ENCODE measurements around the gene SULT2B1. TPM values are rescaled to one million over a fixed set of nuclear protein-coding genes. Genes with fewer than 3 reads are reported as not detected.

The SULT2B1 gene
- total and polyA plus RNA-seq, 2 of the 4 experiments (the other 2 are of a cell fraction) = 0.09 TPM; not detected in 1

DNA sequence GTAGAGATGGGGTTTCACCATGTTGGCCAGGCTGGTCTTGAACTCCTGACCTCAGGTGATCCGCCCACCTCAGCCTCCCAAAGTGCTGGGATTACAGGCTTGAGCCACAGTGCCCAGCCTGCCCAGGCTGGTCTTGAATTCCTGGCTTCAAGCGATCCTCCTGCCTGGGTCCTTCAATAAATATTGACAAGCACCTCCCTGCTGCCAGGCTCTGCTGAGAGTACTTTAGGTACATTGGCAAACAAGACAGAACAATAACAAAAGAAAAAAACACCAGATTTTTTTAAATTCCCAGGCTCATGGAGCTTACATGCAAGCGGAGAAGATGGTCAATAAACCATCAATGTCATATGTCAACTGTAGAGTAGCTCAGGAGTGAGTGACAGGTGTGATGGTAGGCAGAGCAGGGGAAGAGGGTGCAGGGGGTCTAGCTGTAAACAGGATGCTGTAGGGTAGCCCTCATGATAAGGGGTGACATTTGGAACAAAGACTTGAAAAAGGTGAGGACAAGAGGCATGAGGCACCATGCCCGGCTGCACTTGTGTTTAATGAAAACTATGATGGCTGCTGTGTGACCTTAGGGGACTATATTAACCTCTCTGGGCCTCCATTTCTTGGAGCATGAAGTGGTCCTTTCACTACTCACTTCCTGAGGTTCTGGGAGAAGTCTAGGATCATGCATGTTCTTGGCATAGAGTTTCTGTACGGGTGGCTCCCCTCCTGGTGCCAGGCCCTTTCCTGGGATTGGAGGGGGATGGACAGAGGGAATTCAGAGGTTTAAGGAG lies 19.6 kb downstream of the SULT2B1 start:
- POLR2A ChIA-PET (ENCODE audit: unreplicated experiment) = no interaction called here
- H3K4ac ChIP-seq (ENCODE audit: low read depth, low read length) = no peak overlapping the region

More for the DNA sequence above, 19.6 kb downstream of the SULT2B1 start:
- no peak overlapping the region for H4K91ac ChIP-seq (ENCODE audit: insufficient read depth, low read depth, low read length)
- in situ Hi-C loops (cut with MboI; ENCODE audit: low sequenced_read_pairs) = no loop called here
- WGBS, 2 experiments (ENCODE audit: extremely low coverage in 2 of 2, insufficient read length in 1 of 2) = no CpG with 5 or more reads among the region's 5 CpGs
- TF ChIP-seq, protein P1, sequence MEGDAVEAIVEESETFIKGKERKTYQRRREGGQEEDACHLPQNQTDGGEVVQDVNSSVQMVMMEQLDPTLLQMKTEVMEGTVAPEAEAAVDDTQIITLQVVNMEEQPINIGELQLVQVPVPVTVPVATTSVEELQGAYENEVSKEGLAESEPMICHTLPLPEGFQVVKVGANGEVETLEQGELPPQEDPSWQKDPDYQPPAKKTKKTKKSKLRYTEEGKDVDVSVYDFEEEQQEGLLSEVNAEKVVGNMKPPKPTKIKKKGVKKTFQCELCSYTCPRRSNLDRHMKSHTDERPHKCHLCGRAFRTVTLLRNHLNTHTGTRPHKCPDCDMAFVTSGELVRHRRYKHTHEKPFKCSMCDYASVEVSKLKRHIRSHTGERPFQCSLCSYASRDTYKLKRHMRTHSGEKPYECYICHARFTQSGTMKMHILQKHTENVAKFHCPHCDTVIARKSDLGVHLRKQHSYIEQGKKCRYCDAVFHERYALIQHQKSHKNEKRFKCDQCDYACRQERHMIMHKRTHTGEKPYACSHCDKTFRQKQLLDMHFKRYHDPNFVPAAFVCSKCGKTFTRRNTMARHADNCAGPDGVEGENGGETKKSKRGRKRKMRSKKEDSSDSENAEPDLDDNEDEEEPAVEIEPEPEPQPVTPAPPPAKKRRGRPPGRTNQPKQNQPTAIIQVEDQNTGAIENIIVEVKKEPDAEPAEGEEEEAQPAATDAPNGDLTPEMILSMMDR (conservative IDR thresholded peaks at IDR 0.05; ENCODE audit: low read depth, low read length) = no peak
- TF ChIP-seq MXI1 (IDR thresholded peaks at IDR 0.05; ENCODE audit: borderline replicate concordance, low read depth, low read length) (no peak), CHD1 (IDR thresholded peaks at IDR 0.05; ENCODE audit: low read depth, low read length) (no peak), FOS (IDR thresholded peaks at IDR 0.05; ENCODE audit: low read depth, low read length) (no peak), NFE2L2 (IDR thresholded peaks at IDR 0.05; ENCODE audit: low read depth, low read length) (no peak), SMC3 (IDR thresholded peaks at IDR 0.05; ENCODE audit: low read depth, low read length) (no peak), MAFK (IDR thresholded peaks at IDR 0.05; ENCODE audit: low read depth, low read length) (no peak), POLR2A (IDR thresholded peaks at IDR 0.05; ENCODE audit: low read depth, low read length) (no peak), RAD21 (IDR thresholded peaks at IDR 0.05; ENCODE audit: low read length) (no peak), BHLHE40 (IDR thresholded peaks at IDR 0.05; ENCODE audit: low read depth, low read length) (no peak), MAZ (IDR thresholded peaks at IDR 0.05; ENCODE audit: borderline replicate concordance, low read depth, low read length) (no peak), CEBPB (IDR thresholded peaks at IDR 0.05; ENCODE audit: low read depth, low read length) (no peak), RFX5 (IDR thresholded peaks at IDR 0.05; ENCODE audit: low read depth, low read length) (no peak)
- TF ChIP-seq, protein P2, sequence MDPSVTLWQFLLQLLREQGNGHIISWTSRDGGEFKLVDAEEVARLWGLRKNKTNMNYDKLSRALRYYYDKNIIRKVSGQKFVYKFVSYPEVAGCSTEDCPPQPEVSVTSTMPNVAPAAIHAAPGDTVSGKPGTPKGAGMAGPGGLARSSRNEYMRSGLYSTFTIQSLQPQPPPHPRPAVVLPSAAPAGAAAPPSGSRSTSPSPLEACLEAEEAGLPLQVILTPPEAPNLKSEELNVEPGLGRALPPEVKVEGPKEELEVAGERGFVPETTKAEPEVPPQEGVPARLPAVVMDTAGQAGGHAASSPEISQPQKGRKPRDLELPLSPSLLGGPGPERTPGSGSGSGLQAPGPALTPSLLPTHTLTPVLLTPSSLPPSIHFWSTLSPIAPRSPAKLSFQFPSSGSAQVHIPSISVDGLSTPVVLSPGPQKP (IDR thresholded peaks at IDR 0.05; ENCODE audit: borderline replicate concordance, low read depth, low read length) = no peak
- TF ChIP-seq, protein P3, sequence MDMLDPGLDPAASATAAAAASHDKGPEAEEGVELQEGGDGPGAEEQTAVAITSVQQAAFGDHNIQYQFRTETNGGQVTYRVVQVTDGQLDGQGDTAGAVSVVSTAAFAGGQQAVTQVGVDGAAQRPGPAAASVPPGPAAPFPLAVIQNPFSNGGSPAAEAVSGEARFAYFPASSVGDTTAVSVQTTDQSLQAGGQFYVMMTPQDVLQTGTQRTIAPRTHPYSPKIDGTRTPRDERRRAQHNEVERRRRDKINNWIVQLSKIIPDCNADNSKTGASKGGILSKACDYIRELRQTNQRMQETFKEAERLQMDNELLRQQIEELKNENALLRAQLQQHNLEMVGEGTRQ (IDR thresholded peaks at IDR 0.05; ENCODE audit: low read depth, low read length) = no peak
- no peak overlapping the region for H2BK15ac ChIP-seq (ENCODE audit: low read depth, low read length)
- no peaks in the 10 kb centered on the region for H3K27me3 ChIP-seq (ENCODE audit: control insufficient read depth, insufficient read depth, low read length)
- no peaks in the 10 kb centered on the region for H3K9me3 ChIP-seq (ENCODE audit: control insufficient read depth, insufficient read depth, low read length)
- H3K9ac ChIP-seq (ENCODE audit: low read depth, low read length) = no peak overlapping the region
- no peak overlapping the region for H3K23ac ChIP-seq (ENCODE audit: low read depth, low read length)
- no peak overlapping the region for H3K27ac ChIP-seq (ENCODE audit: insufficient read depth, low read length)
- no peak overlapping the region for H4K5ac ChIP-seq (ENCODE audit: low read depth, low read length)
- H2AFZ ChIP-seq (replicated peaks; ENCODE audit: low read length, poor library complexity) = no peak overlapping the region
- BruUV-seq (replicated peaks) = no TSS peak
- H3K79me1 ChIP-seq (ENCODE audit: low read depth in 1 of 2, low read length in 2 of 2) = no peaks in the 10 kb centered on the region
- H3K4me1 ChIP-seq (ENCODE audit: control insufficient read depth, insufficient read depth, low read length) = peaks cover 3% of the 10 kb centered on the region; the same call in 1 of the 2 replicates
- no peak overlapping the region for H2BK20ac ChIP-seq (ENCODE audit: low read depth, low read length)
- CTCF ChIA-PET = interaction anchor here (0.7 kb wide), 1 partner anchor 148 kb away, joined by 3 read pairs; no protein-coding TSS in a partner anchor
- intact Hi-C loops (cut with micrococcal nuclease) = no loop called here
- H3K4me3 ChIP-seq (ENCODE audit: insufficient read depth, low read depth, low read length) = no peak overlapping the region
- no peak overlapping the region for H3K18ac ChIP-seq (ENCODE audit: low read depth, low read length)
- dilution Hi-C loops (cut with HindIII; ENCODE audit: low sequenced_read_pairs, unreplicated experiment) = no loop called here
- H3K4me2 ChIP-seq (ENCODE audit: low read depth, low read length) = no peak overlapping the region
- DNase-seq (no peak), ATAC-seq (ENCODE audit: low read depth) (no peak)
- no peak overlapping the region for H2BK5ac ChIP-seq (ENCODE audit: low read depth, low read length, poor library complexity, severe bottlenecking)
- H4K20me1 ChIP-seq (ENCODE audit: insufficient read depth, low read length) = no peaks in the 10 kb centered on the region
- H2AK9ac ChIP-seq (replicated peaks; ENCODE audit: low read depth, low read length, poor library complexity) = no peak overlapping the region
- no peak overlapping the region for H2BK120ac ChIP-seq (ENCODE audit: low read depth, low read length)
- no peak overlapping the region for H3K14ac ChIP-seq (replicated peaks; ENCODE audit: low read depth, low read length)
- no peaks in the 10 kb centered on the region for H3K9me1 ChIP-seq (ENCODE audit: insufficient read depth, low read length)
- H4K8ac ChIP-seq (ENCODE audit: low read depth in 2 of 2, low read length in 2 of 2) = no peak overlapping the region
- H3K56ac ChIP-seq (ENCODE audit: extremely low read depth, insufficient read depth, low read length) = no peak overlapping the region
- no peak overlapping the region for H2AK5ac ChIP-seq (ENCODE audit: low read depth, low read length)
- no peaks in the 10 kb centered on the region for H3K36me3 ChIP-seq (ENCODE audit: control insufficient read depth, insufficient read depth, low read length)
